Measurements from ENCODE around the gene KCNJ6. TPM values are rescaled to one million over a fixed set of nuclear protein-coding genes. Genes with fewer than 3 reads are reported as not detected.

Gene KCNJ6
- total RNA-seq, 1 experiment from 2014 or later = 1.2 TPM

DNA sequence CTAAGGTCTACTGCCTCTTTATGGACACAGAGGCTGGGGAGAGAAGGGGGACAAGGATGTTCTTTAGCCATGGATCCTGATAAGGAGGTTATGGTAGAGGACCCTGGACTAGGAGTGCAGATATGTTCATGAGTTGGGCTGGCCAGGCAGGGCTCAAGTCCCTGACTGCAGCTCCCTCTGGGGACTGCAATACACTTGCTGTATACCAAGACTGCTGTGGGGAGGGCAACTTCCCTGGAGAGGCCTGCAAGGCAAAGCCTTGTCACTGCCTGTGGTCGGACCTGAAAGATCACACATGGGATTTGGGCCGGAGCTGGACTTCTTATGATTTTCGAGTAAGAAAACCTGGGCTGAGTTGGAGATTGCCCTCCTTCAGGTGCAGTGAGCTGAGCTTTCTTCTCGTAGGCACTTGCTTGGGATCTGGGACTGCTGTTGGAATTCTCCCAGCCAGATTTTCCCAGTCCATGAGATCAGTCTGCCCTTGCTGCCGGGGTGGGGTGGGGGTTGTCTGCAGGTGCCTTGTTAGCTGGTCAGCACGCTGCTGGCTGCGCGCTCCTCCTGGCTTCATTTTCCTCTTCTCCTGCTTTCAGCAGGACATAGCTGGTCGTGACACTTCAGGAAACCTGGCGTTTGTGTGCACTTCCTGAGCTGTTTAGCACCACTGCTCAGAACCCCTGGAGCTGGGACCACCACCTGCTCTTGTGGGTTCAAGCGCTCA, 49.0 kb upstream of the KCNJ6 start:
- Histone ChIP-seq H2BK120ac (ENCODE audit: low read depth, low read length, poor library complexity, severe bottlenecking) (no peak overlapping the region), H3K79me1 (ENCODE audit: insufficient read depth, low read depth, low read length, poor library complexity, severe bottlenecking) (no peaks in the 10 kb centered on the region), H2BK15ac (ENCODE audit: low read depth, low read length) (no peak overlapping the region), H2AFZ (ENCODE audit: low read length) (no peak overlapping the region), H4K8ac (replicated peaks; ENCODE audit: insufficient read length, low read depth, low read length) (no peak overlapping the region), H3K4me1 (ENCODE audit: insufficient read depth, low read length) (no peaks in the 10 kb centered on the region), H4K20me1 (ENCODE audit: control insufficient read depth, insufficient read depth, insufficient read length) (no peaks in the 10 kb centered on the region), H4K91ac (ENCODE audit: insufficient read length, low read depth, low read length) (no peak overlapping the region), H2BK20ac (ENCODE audit: low read depth, low read length, poor library complexity, severe bottlenecking) (no peak overlapping the region), H3K18ac (ENCODE audit: insufficient read length, low read depth, low read length) (peak overlapping the region; percentile 21), H3K56ac (ENCODE audit: insufficient read length, low read depth, low read length) (no peak overlapping the region), H3K4me2 (ENCODE audit: insufficient read depth, insufficient read length, low read length) (no peak overlapping the region), H3K27ac (ENCODE audit: insufficient read length, low read depth, low read length) (no peak overlapping the region), H2BK12ac (ENCODE audit: insufficient read length, low read depth, low read length) (no peak overlapping the region), H3K23ac (ENCODE audit: insufficient read length, low read depth, low read length) (no peak overlapping the region), H3K14ac (ENCODE audit: insufficient read depth, low read length) (0 out of 2 replicates have a peak overlapping the region, but pooled peaks have one; percentile 55), H2AK5ac (ENCODE audit: insufficient read length, low read length) (no peak overlapping the region), H3K4ac (ENCODE audit: low read depth, low read length) (no peak overlapping the region), H3K9me3 (ENCODE audit: control insufficient read depth, low read depth, low read length) (no peaks in the 10 kb centered on the region), H4K5ac (ENCODE audit: insufficient read length, low read depth, low read length) (no peak overlapping the region), H3K23me2 (ENCODE audit: insufficient read length, low read depth, low read length, poor library complexity, severe bottlenecking) (no peaks in the 10 kb centered on the region), H3T11ph (ENCODE audit: low read length) (no peak overlapping the region), H2BK5ac (ENCODE audit: insufficient read length, low read length) (no peak overlapping the region), H3K79me2 (ENCODE audit: insufficient read depth, low read length) (no peaks in the 10 kb centered on the region), H3K9ac (ENCODE audit: extremely low read depth, insufficient read length, low read length) (no peak overlapping the region), H3K27me3 (ENCODE audit: insufficient read depth, low read length) (no peaks in the 10 kb centered on the region)
- Mint-ChIP-seq H3K9me3 (no peaks in the 10 kb centered on the region), H3K36me3 (ENCODE audit: insufficient read depth in 1 of 3, low read depth in 3 of 3) (no peaks in the 10 kb centered on the region; a peak in 1 of 7 replicates), H3K4me3 (no peak overlapping the region), H3K27me3 (ENCODE audit: low read depth) (no peaks in the 10 kb centered on the region; the same call in 1 of the 2 replicates), H3K27ac (0 out of 7 replicates have a peak overlapping the region, but pooled peaks of 1 of the 3 experiments have one; percentile 44), H3K4me1 (peaks cover 7 to 11% of the 10 kb centered on the region in 2 experiments)
- WGBS (ENCODE audit: extremely low coverage, insufficient read length, low lambda C conversion rate) = no CpG with 5 or more reads among the region's 11 CpGs
- TF ChIP-seq, protein P1, sequence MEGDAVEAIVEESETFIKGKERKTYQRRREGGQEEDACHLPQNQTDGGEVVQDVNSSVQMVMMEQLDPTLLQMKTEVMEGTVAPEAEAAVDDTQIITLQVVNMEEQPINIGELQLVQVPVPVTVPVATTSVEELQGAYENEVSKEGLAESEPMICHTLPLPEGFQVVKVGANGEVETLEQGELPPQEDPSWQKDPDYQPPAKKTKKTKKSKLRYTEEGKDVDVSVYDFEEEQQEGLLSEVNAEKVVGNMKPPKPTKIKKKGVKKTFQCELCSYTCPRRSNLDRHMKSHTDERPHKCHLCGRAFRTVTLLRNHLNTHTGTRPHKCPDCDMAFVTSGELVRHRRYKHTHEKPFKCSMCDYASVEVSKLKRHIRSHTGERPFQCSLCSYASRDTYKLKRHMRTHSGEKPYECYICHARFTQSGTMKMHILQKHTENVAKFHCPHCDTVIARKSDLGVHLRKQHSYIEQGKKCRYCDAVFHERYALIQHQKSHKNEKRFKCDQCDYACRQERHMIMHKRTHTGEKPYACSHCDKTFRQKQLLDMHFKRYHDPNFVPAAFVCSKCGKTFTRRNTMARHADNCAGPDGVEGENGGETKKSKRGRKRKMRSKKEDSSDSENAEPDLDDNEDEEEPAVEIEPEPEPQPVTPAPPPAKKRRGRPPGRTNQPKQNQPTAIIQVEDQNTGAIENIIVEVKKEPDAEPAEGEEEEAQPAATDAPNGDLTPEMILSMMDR (conservative IDR thresholded peaks at IDR 0.05) = no peak
- DNase-seq = no peak

Measured in H9 (cell line).